ENCODE measurements around the gene TM7SF2.

Gene TM7SF2

DNA sequence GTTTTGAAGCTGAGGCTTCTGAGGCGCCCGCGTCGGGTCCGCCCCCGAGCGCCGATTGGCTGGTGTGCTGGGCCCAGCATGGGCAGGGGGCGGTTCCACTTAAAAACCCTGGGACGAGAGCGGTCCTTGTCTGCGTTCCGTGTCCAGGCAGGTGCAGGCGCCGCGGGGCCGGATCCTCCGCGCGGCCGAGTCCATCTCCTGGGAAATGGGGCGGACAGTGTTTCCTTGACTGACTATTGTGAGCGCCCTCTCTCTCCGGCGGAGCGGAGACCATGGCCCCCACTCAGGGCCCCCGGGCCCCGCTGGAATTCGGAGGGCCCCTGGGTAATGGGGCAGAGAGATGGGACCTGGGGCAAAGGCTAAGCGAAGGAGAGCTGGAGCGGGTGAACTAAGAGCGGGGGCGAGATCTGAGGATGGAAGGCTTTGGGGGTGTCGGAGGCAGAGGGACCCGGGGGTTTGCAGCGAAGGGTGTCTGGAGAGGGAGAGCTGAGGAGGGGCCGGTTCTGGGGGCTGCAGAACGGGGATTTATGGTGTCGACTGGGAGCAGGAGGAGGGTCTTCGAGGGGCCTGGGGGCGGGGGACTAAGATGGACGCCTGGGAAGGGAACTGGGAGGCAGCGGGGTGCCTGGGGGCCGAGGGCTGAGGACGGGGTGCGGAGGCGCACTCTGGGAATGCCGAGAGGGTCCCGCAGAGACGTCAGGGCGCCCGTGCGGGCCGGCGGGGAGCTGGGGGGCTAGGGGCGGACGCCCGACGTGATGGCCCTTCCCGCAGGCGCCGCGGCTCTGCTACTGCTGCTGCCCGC is at the start of gene TM7SF2:
Gene TM7SF2, plus strand, starts transcription at position 129 of the 802 bp plus-strand sequence. Its CDS starts 144 bp downstream, at position 273.
- no peak for DNase-seq (ENCODE audit: low read depth)

- no peak for DNase-seq (ENCODE audit: low read depth)
Measured at GRCh38 chr11:65063532-65063931, 48.1 kb upstream of the TM7SF2 start.

- no peak for DNase-seq (ENCODE audit: low read depth)
Measured at GRCh38 chr11:65064847-65065240, 46.8 kb upstream of the TM7SF2 start.

GRCh38 chr11:65065851-65066250 is 45.8 kb upstream of the TM7SF2 start:
- DNase-seq (ENCODE audit: low read depth), result no peak

- DNase-seq (ENCODE audit: low read depth), result no peak
Measured at GRCh38 chr11:65066315-65066714, 45.4 kb upstream of the TM7SF2 start.

DNA sequence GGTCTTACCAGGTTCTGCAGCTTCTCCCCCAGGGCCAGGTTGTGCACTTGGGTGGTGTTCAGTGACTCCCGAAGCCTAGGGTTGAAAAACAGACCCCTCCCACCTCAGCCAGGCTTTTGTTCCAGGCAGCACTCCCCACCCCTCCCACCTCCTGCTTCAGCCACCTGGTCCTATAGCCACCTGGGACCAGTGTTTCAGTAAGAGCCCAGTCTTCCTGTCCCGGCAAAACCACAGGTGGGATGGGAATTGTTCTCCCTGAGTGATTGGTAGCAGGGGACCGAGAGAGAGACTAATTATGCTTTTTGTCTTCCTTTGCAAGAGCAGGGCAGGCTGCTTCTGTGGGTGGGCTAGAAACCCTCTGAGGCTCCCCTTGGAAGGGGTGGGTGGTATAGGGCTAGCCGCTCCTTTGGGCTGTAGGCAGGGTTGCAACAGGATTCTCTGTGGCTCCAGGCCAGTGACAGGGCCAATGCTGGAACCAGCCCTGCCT is 44.8 kb upstream of the TM7SF2 start:
- DNase-seq (ENCODE audit: low read depth), result no peak

DNA sequence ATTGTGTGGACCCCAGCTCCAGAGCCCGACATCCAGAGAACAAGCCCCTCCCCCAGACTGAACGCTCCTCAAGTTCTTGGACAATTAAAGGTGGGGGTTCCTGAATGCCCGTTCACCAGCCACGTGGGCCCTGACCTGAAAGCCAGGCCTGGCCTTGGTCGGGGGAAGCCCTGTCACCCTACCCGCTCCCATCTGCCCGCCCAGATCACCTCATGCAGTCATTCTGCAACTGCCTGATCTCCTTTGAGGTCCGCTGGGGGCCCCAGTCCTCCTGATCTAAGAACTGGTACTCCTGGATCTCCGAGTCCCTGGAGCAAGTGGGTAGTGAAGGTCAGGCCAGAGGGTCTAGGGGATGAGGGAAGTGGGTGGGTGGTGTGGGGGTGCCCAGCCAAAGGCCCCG is 44.2 kb upstream of the TM7SF2 start:
- DNase-seq (ENCODE audit: low read depth), result no peak

- DNase-seq (ENCODE audit: low read depth), result no peak
Measured at GRCh38 chr11:65069217-65069616, 42.5 kb upstream of the TM7SF2 start.

DNA sequence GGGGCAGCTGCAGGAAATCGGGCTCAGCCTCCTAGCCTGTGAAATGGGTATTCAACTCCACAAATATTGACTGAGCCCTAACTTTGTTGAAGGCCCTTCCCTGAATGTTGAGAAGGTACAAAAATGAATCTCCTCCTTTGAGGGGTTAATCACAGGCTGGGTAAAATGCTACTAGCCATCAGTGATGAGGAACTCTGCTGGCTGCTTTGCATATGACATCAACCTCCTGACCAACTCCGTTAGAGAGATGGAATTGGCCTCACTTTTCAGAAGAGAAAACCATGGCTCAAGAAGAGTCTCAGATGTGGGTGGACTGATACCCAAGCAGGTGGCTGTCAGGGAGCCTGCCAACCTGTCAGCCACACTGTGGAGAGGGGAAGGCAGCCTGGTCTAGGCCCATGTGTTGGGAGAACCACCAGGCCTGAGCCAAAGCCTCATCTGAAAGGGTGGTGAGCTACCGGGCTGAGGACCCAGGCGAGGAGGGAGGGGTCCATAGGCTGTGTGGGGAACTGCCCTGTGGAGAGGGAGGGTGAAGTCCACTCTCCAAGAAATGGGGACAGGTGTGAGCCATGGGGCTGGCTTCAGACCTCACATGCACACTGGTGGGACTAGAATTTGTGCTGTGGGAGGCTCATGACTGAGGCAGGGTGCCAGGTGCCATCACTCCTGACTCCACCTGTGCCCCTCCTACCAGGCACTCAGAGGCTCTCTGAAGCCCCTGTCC is 39.6 kb upstream of the TM7SF2 start:
- no peak for DNase-seq (ENCODE audit: low read depth)

GRCh38 chr11:65072631-65072966 is 39.1 kb upstream of the TM7SF2 start:
- no peak for DNase-seq (ENCODE audit: low read depth)

DNA sequence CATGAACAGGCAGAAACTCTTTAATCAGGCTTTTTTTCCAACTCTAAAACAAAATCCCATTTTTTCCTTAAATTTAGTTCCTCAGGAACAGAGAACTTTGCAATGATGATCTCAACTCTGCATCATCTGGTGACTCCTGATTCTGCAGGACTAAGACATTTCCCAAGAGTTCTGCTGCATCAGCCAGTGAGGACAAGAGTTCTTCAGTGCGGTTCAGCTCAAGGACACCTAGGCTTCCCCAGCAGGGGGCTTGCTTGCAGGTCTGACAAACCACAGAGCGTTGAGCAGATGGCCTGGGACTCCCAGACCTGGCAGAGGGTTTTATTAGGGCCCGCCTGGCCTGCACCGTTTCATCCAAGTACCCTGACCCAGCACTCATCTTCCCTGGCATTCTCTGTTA is 34.2 kb upstream of the TM7SF2 start:
- no peak for DNase-seq (ENCODE audit: low read depth)

GRCh38 chr11:65078151-65078550 is 33.5 kb upstream of the TM7SF2 start:
- no peak for DNase-seq (ENCODE audit: low read depth)

DNA sequence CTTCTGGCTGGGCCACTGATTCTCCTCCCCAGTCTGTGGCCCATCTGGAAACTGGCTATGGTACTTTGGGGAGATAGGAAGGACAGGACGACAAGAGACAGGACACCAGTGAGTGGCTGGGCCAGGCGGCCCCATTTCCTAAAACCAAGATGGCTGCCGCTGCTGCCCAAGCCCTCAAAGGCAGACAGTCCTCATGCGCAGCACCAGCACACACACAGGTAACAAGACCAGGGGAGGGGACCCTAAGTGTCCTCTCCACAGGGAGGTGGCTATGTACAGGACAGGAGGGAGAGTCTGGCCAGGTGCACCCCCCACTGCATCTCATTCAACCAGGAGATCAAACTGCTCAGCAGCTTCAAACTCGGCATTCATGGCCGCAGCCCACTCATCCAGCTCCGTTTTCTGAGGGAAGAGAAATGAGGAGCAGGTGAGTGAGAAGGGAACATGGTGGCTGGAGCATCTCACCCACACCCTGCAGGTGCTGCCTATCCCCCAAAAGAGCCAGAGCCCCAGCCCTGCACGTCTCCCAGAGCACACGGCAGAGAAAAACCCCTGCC is 32.8 kb upstream of the TM7SF2 start:
- no peak for DNase-seq (ENCODE audit: low read depth)

DNA sequence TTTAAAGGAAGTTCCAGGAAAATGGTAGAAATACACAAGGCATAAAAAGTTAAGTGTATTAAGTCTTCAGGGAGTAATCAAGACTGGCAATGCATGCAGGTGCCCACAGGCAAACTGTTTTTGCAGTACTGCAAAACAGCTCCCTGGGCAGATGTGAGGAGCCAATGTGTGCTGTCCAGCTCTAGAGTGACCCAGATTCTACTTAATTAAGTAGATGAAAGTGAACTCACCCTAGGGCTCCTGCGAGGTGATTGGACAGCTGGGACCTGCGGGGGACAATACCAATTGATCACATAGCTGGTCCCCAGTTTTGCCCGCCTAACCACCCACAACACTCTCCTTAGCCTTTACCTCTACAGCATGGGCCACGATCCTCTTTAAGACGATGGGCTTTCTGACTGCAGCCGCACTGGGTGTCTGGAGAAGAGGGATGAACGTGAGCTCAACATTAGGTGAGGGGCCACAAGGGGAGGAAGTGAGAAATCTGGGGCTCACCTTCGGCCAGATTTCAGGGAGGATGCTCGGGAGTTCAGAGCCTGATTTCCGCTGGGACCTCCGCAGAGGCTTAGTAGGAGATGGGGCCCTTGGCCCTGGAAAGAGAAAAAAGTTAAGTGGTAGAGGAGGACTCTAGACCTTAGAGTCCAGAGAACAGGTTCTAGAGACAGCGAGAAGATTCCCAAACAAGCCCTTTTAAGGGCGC is 28.4 kb upstream of the TM7SF2 start:
- no peak for DNase-seq (ENCODE audit: low read depth)

- DNase-seq (ENCODE audit: low read depth), result peak; percentile 63
Measured at GRCh38 chr11:65083834-65084597, 27.7 kb upstream of the TM7SF2 start, which contains the start of the genes CDCA5 and ZFPL1. CDCA5 (minus strand) TSS chr11:65084040; CDS start chr11:65083978, 62 bp downstream. ZFPL1 (plus strand) TSS chr11:65084222; CDS start chr11:65084699, 477 bp downstream.

DNA sequence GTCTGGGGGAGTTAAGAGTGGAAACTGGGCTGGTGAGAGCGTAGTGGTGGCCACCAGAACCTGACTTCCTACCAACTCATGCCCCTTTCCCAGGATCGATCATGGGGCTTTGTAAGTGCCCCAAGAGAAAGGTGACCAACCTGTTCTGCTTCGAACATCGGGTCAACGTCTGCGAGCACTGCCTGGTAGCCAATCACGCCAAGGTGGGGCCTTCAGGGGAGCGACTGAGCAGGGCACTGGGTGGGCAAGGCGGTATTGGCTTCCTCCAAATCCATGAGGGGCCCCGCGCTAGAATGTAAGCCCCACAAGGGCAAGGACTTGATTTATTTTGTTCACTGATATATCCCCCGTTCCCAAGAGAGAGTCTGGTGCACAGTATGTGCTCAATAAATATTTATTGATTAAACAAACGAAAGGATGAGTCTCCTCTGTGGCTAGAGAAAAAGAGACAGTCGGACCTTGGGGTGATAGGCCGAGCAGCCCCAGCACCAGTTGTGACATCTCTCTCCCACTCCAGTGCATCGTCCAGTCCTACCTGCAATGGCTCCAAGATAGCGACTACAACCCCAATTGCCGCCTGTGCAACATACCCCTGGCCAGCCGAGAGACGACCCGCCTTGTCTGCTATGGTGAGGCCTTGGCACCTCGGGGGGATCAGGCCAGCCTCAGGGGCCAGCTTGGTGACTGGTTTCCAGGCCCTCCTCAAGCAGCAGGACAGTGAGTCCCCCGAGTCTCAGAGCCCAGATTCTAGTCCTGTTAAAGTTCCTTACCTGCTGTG is 26.9 kb upstream of the TM7SF2 start:
- no peak for DNase-seq (ENCODE audit: low read depth)

DNA sequence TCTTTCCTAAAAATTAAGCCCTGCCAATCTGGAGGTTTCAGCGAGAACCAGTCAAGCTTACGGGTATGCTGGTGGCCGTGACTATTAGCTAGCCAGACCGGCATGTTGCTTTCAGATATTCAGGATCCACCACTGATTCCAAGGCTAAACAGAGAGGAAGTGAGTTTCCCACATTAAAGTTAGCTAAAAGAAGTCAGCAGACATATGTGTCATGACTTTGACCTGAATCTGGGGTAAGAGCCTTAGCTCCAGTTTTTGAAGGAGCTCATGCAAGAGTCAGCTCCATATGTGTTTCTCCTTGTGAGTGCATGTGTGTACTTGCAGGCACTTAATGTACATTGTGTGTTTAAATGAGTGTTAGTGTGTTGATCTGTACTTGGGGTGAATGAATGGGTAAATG is 26.2 kb upstream of the TM7SF2 start:
- no peak for DNase-seq (ENCODE audit: low read depth)

GRCh38 chr11:65086809-65087208 is 24.9 kb upstream of the TM7SF2 start:
- DNase-seq (ENCODE audit: low read depth), result no peak

GRCh38 chr11:65087216-65087615 is 24.5 kb upstream of the TM7SF2 start:
- DNase-seq (ENCODE audit: low read depth), result no peak

- DNase-seq (ENCODE audit: low read depth), result no peak
Measured at GRCh38 chr11:65087827-65088226, 23.8 kb upstream of the TM7SF2 start.

GRCh38 chr11:65089621-65090020 is 22.1 kb upstream of the TM7SF2 start:
- no peak for DNase-seq (ENCODE audit: low read depth)

Measured in GM04503 (cell line).